ENCODE measurements around the gene KRTAP5-6. TPM values are rescaled to one million over a fixed set of nuclear protein-coding genes. Genes with fewer than 3 reads are reported as not detected.

The KRTAP5-6 gene
- total RNA-seq, 2 donors from 2014 or later, result not detected

GRCh38 chr11:1694846-1695547 is 2.0 kb upstream of the KRTAP5-6 start:
- ATAC-seq (ENCODE audit: insufficient number of reproducible peaks, low FRiP score, low read depth), result no peak
- H3K36me3 ChIP-seq, result no peaks in the 10 kb centered on the region
- no peaks in the 10 kb centered on the region for H3K27me3 ChIP-seq (replicated peaks; ENCODE audit: insufficient read depth)
- no peak overlapping the region for H3K27ac ChIP-seq
- no peak overlapping the region for H3K4me3 ChIP-seq
- peaks cover 5 to 16% of the 10 kb centered on the region in 2 donors for H3K4me1 ChIP-seq (ENCODE audit: control insufficient read depth in 1 of 2, low read depth in 2 of 2)
- TF ChIP-seq CTCF (IDR thresholded peaks at IDR 0.05), result no peak
- H3K9me3 ChIP-seq, result no peaks in the 10 kb centered on the region
- no peak for DNase-seq (ENCODE audit: low spot score)

GRCh38 chr11:1695548-1696108 is 1.4 kb upstream of the KRTAP5-6 start:
- H3K27me3 ChIP-seq (replicated peaks; ENCODE audit: insufficient read depth), result no peaks in the 10 kb centered on the region
- H3K36me3 ChIP-seq, result no peaks in the 10 kb centered on the region
- no peak overlapping the region for H3K27ac ChIP-seq
- H3K4me1 ChIP-seq (ENCODE audit: control insufficient read depth in 1 of 2, low read depth in 2 of 2), result peaks cover 5 to 16% of the 10 kb centered on the region in 2 donors
- TF ChIP-seq CTCF (IDR thresholded peaks at IDR 0.05), result no peak
- DNase-seq (ENCODE audit: low spot score) (no peak), ATAC-seq (ENCODE audit: insufficient number of reproducible peaks, low FRiP score, low read depth) (no peak)
- no peaks in the 10 kb centered on the region for H3K9me3 ChIP-seq
- H3K4me3 ChIP-seq, result no peak overlapping the region

- no peak overlapping the region for H3K4me3 ChIP-seq
- TF ChIP-seq CTCF (IDR thresholded peaks at IDR 0.05), result no peak
- peaks cover 0 to 1% of the 10 kb centered on the region in 2 donors for H3K4me1 ChIP-seq (ENCODE audit: control insufficient read depth in 1 of 2, low read depth in 2 of 2)
- no peaks in the 10 kb centered on the region for H3K36me3 ChIP-seq
- no peaks in the 10 kb centered on the region for H3K27me3 ChIP-seq (replicated peaks; ENCODE audit: insufficient read depth)
- no peak for DNase-seq (ENCODE audit: low spot score)
- no peaks in the 10 kb centered on the region for H3K9me3 ChIP-seq
- ATAC-seq (ENCODE audit: insufficient number of reproducible peaks, low FRiP score, low read depth), result no peak
- no peak overlapping the region for H3K27ac ChIP-seq
Observed at GRCh38 chr11:1699771-1700170, 2.8 kb downstream of the KRTAP5-6 start.

- TF ChIP-seq CTCF (IDR thresholded peaks at IDR 0.05), result no peak
- no peaks in the 10 kb centered on the region for H3K9me3 ChIP-seq
- DNase-seq (ENCODE audit: low spot score) (no peak), ATAC-seq (ENCODE audit: insufficient number of reproducible peaks, low FRiP score, low read depth) (no peak)
- H3K27me3 ChIP-seq (replicated peaks; ENCODE audit: insufficient read depth), result no peaks in the 10 kb centered on the region
- no peak overlapping the region for H3K27ac ChIP-seq
- H3K4me3 ChIP-seq, result no peak overlapping the region
- no peaks in the 10 kb centered on the region for H3K36me3 ChIP-seq
- peaks cover 0 to 11% of the 10 kb centered on the region in 2 donors for H3K4me1 ChIP-seq (ENCODE audit: control insufficient read depth in 1 of 2, low read depth in 2 of 2)
Observed at GRCh38 chr11:1701091-1701807, 4.3 kb downstream of the KRTAP5-6 start.

GRCh38 chr11:1702506-1702905 is 5.5 kb downstream of the KRTAP5-6 start:
- no peaks in the 10 kb centered on the region for H3K36me3 ChIP-seq
- peaks cover 0 to 11% of the 10 kb centered on the region in 2 donors for H3K4me1 ChIP-seq (ENCODE audit: control insufficient read depth in 1 of 2, low read depth in 2 of 2)
- DNase-seq (ENCODE audit: low spot score), result no peak
- ATAC-seq (ENCODE audit: insufficient number of reproducible peaks, low FRiP score, low read depth), result no peak
- H3K27me3 ChIP-seq (replicated peaks; ENCODE audit: insufficient read depth), result no peaks in the 10 kb centered on the region
- no peak for TF ChIP-seq CTCF (IDR thresholded peaks at IDR 0.05)
- no peak overlapping the region for H3K27ac ChIP-seq
- H3K9me3 ChIP-seq, result no peaks in the 10 kb centered on the region
- no peak overlapping the region for H3K4me3 ChIP-seq
